ENCODE measurements around the gene FALEC. TPM values are rescaled to one million over a fixed set of nuclear protein-coding genes. Genes with fewer than 3 reads are reported as not detected.
"Not testable (repeated sequence)": the region's sequence is repeated elsewhere in the genome, so short reads cannot be mapped to it uniquely, and the experiment has no call there.

FALEC gene
- total RNA-seq, 1 donor from 2014 or later, result not detected

- Mint-ChIP-seq H3K9me3 (no peaks in the 10 kb centered on the region), H3K36me3 (ENCODE audit: low read depth) (peaks cover 7% of the 10 kb centered on the region), H3K4me1 (peaks cover 51% of the 10 kb centered on the region), H3K27me3 (no peaks in the 10 kb centered on the region), H3K27ac (peak overlapping the region; percentile 100), H3K4me3 (peak overlapping the region; percentile 95)
- peak; percentile 93 for DNase-seq
- intact Hi-C loops (cut with micrococcal nuclease), result loop anchor here (2.0 to 10.0 kb wide), 9 partner anchors 59 to 596 kb away; partner anchors contain the start of genes ANP32E, ARNT, CDC42SE1 and CTSS
Measured at GRCh38 chr1:150561254-150561973, 45.9 kb downstream of the FALEC start.

- no peaks in the 10 kb centered on the region for H3K27me3 Mint-ChIP-seq
- DNase-seq, result peak; percentile 98
- peaks cover 7% of the 10 kb centered on the region for H3K36me3 Mint-ChIP-seq (ENCODE audit: low read depth)
- peak overlapping the region; percentile 100 for H3K27ac Mint-ChIP-seq
- H3K9me3 Mint-ChIP-seq, result no peaks in the 10 kb centered on the region
- intact Hi-C loops (cut with micrococcal nuclease), result loop anchor here (1.0 to 10.0 kb wide), 14 partner anchors 49 to 595 kb away; partner anchors contain the start of genes ANP32E, ARNT, CDC42SE1 and CTSS
- peak overlapping the region; percentile 95 for H3K4me3 Mint-ChIP-seq
- peaks cover 55% of the 10 kb centered on the region for H3K4me1 Mint-ChIP-seq
Measured at GRCh38 chr1:150561974-150562445, 46.5 kb downstream of the FALEC start.

- Mint-ChIP-seq H3K27me3 (no peaks in the 10 kb centered on the region), H3K36me3 (ENCODE audit: low read depth) (peaks cover 11% of the 10 kb centered on the region), H3K4me3 (peak overlapping the region; percentile 95), H3K4me1 (peaks cover 61% of the 10 kb centered on the region), H3K27ac (peak overlapping the region; percentile 100), H3K9me3 (no peaks in the 10 kb centered on the region)
- intact Hi-C loops (cut with micrococcal nuclease), result loop anchor here (1.0 to 10.0 kb wide), 13 partner anchors 16 to 595 kb away; partner anchors contain the start of genes ANP32E, ARNT, CDC42SE1 and CTSS
- DNase-seq, result peak; percentile 94
Measured at GRCh38 chr1:150562446-150563339, 47.1 kb downstream of the FALEC start.

GRCh38 chr1:150563340-150564038 is 47.9 kb downstream of the FALEC start:
- Mint-ChIP-seq H3K4me3 (peak overlapping the region; percentile 95), H3K4me1 (peaks cover 69% of the 10 kb centered on the region), H3K9me3 (no peaks in the 10 kb centered on the region), H3K27me3 (no peaks in the 10 kb centered on the region), H3K36me3 (ENCODE audit: low read depth) (peaks cover 14% of the 10 kb centered on the region), H3K27ac (peak overlapping the region; percentile 100)
- intact Hi-C loops (cut with micrococcal nuclease), result loop anchor here (1.0 to 10.0 kb wide), 10 partner anchors 15 to 594 kb away; partner anchors contain the start of genes ANP32E, ARNT, CDC42SE1 and CTSS
- DNase-seq, result peak; percentile 90

GRCh38 chr1:150564051-150564991 is 48.8 kb downstream of the FALEC start:
- peak overlapping the region; percentile 100 for H3K27ac Mint-ChIP-seq
- DNase-seq, result peak; percentile 81
- no peaks in the 10 kb centered on the region for H3K27me3 Mint-ChIP-seq
- H3K9me3 Mint-ChIP-seq, result no peaks in the 10 kb centered on the region
- H3K4me3 Mint-ChIP-seq, result peak overlapping the region; percentile 95
- intact Hi-C loops (cut with micrococcal nuclease), result loop anchor here (5.0 to 10.0 kb wide), 7 partner anchors 203 to 593 kb away; partner anchors contain the start of genes ANP32E, ARNT, CDC42SE1 and CTSS
- H3K4me1 Mint-ChIP-seq, result peaks cover 74% of the 10 kb centered on the region
- H3K36me3 Mint-ChIP-seq (ENCODE audit: low read depth), result peaks cover 16% of the 10 kb centered on the region

GRCh38 chr1:150565240-150565991 is 49.9 kb downstream of the FALEC start:
- not testable (repeated sequence) for DNase-seq, H3K9me3 Mint-ChIP-seq, H3K27me3 Mint-ChIP-seq
- intact Hi-C loops (cut with micrococcal nuclease), result loop anchor here (10.0 kb wide), 1 partner anchor 331 kb away; the partner anchor contains the start of gene ANP32E
- H3K4me1 Mint-ChIP-seq, result peaks cover 77% of the 10 kb centered on the region
- peak overlapping the region; percentile 100 for H3K27ac Mint-ChIP-seq
- peaks cover 27% of the 10 kb centered on the region for H3K36me3 Mint-ChIP-seq (ENCODE audit: low read depth)
- H3K4me3 Mint-ChIP-seq, result peak overlapping the region; percentile 95

- no peaks in the 10 kb centered on the region for H3K9me3 Mint-ChIP-seq
- intact Hi-C loops (cut with micrococcal nuclease), result loop anchor here (1.0 to 10.0 kb wide), 3 partner anchors 45 to 332 kb away; partner anchors contain the start of gene ANP32E
- peaks cover 77% of the 10 kb centered on the region for H3K4me1 Mint-ChIP-seq
- no peaks in the 10 kb centered on the region for H3K27me3 Mint-ChIP-seq
- peak overlapping the region; percentile 99 for H3K27ac Mint-ChIP-seq
- H3K4me3 Mint-ChIP-seq, result peak overlapping the region; percentile 94
- peaks cover 38% of the 10 kb centered on the region for H3K36me3 Mint-ChIP-seq (ENCODE audit: low read depth)
- DNase-seq, result peak; percentile 63
Measured at GRCh38 chr1:150566589-150567340, 51.2 kb downstream of the FALEC start.

- Mint-ChIP-seq H3K27ac (peak overlapping the region; percentile 99), H3K36me3 (ENCODE audit: low read depth) (peaks cover 44% of the 10 kb centered on the region), H3K9me3 (no peaks in the 10 kb centered on the region), H3K4me1 (peaks cover 75% of the 10 kb centered on the region), H3K27me3 (no peaks in the 10 kb centered on the region), H3K4me3 (peak overlapping the region; percentile 94)
- intact Hi-C loops (cut with micrococcal nuclease), result loop anchor here (1.0 to 10.0 kb wide), 3 partner anchors 44 to 333 kb away; partner anchors contain the start of gene ANP32E
- peak; percentile 93 for DNase-seq
Measured at GRCh38 chr1:150567341-150567716, 51.8 kb downstream of the FALEC start.

- peak overlapping the region; percentile 94 for H3K4me3 Mint-ChIP-seq
- H3K27ac Mint-ChIP-seq, result peak overlapping the region; percentile 99
- H3K27me3 Mint-ChIP-seq, result no peaks in the 10 kb centered on the region
- peaks cover 74% of the 10 kb centered on the region for H3K4me1 Mint-ChIP-seq
- H3K9me3 Mint-ChIP-seq, result no peaks in the 10 kb centered on the region
- H3K36me3 Mint-ChIP-seq (ENCODE audit: low read depth), result peaks cover 50% of the 10 kb centered on the region
- intact Hi-C loops (cut with micrococcal nuclease), result loop anchor here (1.0 to 10.0 kb wide), 4 partner anchors 10 to 333 kb away; partner anchors contain the start of gene ANP32E
- peak; percentile 90 for DNase-seq
Measured at GRCh38 chr1:150567717-150568593, 52.4 kb downstream of the FALEC start.

- peak overlapping the region; percentile 99 for H3K27ac Mint-ChIP-seq
- H3K9me3 Mint-ChIP-seq, result no peaks in the 10 kb centered on the region
- no peaks in the 10 kb centered on the region for H3K27me3 Mint-ChIP-seq
- peaks cover 72% of the 10 kb centered on the region for H3K4me1 Mint-ChIP-seq
- intact Hi-C loops (cut with micrococcal nuclease), result loop anchor here (1.0 to 10.0 kb wide), 2 partner anchors 10 to 334 kb away; partner anchors contain the start of gene ANP32E
- DNase-seq, result peak; percentile 73
- peaks cover 56% of the 10 kb centered on the region for H3K36me3 Mint-ChIP-seq (ENCODE audit: low read depth)
- H3K4me3 Mint-ChIP-seq, result peak overlapping the region; percentile 94
Measured at GRCh38 chr1:150568594-150568966, 53.0 kb downstream of the FALEC start.
